Esophagus squamous epithelium (tissue), 4 donors: Measurements from ENCODE around the gene OIT3.

Experiments used
- POLR2A ChIP-seq, 4 donors: fragments of 450-650 bp; IDR thresholded peaks; one replicate each; pipeline ENCODE4 v1.6.1; 2017; ENCODE audit warnings: antibody characterized with exemption in 4 of 4, mild to moderate bottlenecking in 4 of 4, moderate library complexity in 3 of 4
- TF ChIP-seq, protein P1 (sequence below), 6 experiments: fragments of 450-650 bp in 4 of 6; fragments of 200-600 bp in 2 of 6; sonication (generic) in 2 of 6; IDR thresholded peaks; one replicate each; pipeline ENCODE4 v1.5.1; 2016 to 2019; ENCODE audit warnings: antibody characterized with exemption in 6 of 6, mild to moderate bottlenecking in 4 of 6, moderate library complexity in 4 of 6

DNA sequence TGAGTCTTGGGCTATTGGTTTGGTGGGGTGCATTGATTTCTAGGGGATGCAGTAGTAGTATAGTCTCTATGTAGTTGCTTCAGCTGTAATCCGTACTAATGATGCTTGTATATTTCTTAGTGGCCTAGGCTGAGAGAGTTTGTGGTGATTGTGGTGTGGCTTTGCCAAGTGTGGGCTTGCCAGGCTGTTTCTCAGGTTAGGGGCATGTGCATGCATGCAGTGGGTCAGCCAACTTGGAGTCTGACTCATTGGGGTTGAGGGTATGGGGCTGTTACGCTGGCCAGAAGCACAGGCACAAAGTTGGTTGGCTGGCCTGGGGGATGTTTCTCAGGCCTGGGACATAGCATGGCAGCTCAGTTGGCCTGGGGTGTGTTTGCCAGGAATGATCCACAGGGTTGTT lies 86.8 kb downstream of the OIT3 start:
- TF ChIP-seq, protein P1, sequence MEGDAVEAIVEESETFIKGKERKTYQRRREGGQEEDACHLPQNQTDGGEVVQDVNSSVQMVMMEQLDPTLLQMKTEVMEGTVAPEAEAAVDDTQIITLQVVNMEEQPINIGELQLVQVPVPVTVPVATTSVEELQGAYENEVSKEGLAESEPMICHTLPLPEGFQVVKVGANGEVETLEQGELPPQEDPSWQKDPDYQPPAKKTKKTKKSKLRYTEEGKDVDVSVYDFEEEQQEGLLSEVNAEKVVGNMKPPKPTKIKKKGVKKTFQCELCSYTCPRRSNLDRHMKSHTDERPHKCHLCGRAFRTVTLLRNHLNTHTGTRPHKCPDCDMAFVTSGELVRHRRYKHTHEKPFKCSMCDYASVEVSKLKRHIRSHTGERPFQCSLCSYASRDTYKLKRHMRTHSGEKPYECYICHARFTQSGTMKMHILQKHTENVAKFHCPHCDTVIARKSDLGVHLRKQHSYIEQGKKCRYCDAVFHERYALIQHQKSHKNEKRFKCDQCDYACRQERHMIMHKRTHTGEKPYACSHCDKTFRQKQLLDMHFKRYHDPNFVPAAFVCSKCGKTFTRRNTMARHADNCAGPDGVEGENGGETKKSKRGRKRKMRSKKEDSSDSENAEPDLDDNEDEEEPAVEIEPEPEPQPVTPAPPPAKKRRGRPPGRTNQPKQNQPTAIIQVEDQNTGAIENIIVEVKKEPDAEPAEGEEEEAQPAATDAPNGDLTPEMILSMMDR (IDR thresholded peaks at IDR 0.05) = no peak
- no peak for TF ChIP-seq POLR2A (IDR thresholded peaks at IDR 0.05)
